ENCODE results near the gene AK4.

AK4 gene

GRCh38 chr1:65256860-65257708, 109.1 kb downstream of the AK4 start:
- no peak for TF ChIP-seq CTCF (IDR thresholded peaks at IDR 0.05; ENCODE audit: poor library complexity, severe bottlenecking)
- Histone ChIP-seq H3K27ac (ENCODE audit: poor library complexity, severe bottlenecking) (no peak overlapping the region), H3K4me1 (ENCODE audit: insufficient read depth, poor library complexity, severe bottlenecking) (peaks cover 5% of the 10 kb centered on the region), H3K4me3 (ENCODE audit: severe bottlenecking) (no peak overlapping the region), H3K36me3 (ENCODE audit: low read depth) (no peaks in the 10 kb centered on the region), H3K27me3 (ENCODE audit: insufficient read depth, poor library complexity, severe bottlenecking) (no peaks in the 10 kb centered on the region), H3K9me3 (ENCODE audit: severe bottlenecking) (no peaks in the 10 kb centered on the region)
- no peak for DNase-seq (ENCODE audit: low spot score)
- no peak for ATAC-seq (ENCODE audit: low read depth)

- H3K36me3 ChIP-seq (ENCODE audit: low read depth): no peaks in the 10 kb centered on the region
- no peak for TF ChIP-seq CTCF (IDR thresholded peaks at IDR 0.05; ENCODE audit: poor library complexity, severe bottlenecking)
- no peak overlapping the region for H3K4me3 ChIP-seq (ENCODE audit: severe bottlenecking)
- peaks cover 5% of the 10 kb centered on the region for H3K4me1 ChIP-seq (ENCODE audit: insufficient read depth, poor library complexity, severe bottlenecking)
- DNase-seq (ENCODE audit: low spot score) (no peak), ATAC-seq (ENCODE audit: low read depth) (no peak)
- no peak overlapping the region for H3K27ac ChIP-seq (ENCODE audit: poor library complexity, severe bottlenecking)
- H3K27me3 ChIP-seq (ENCODE audit: insufficient read depth, poor library complexity, severe bottlenecking): no peaks in the 10 kb centered on the region
- H3K9me3 ChIP-seq (ENCODE audit: severe bottlenecking): no peaks in the 10 kb centered on the region
Measured at GRCh38 chr1:65258106-65258505, 110.1 kb downstream of the AK4 start.

DNA sequence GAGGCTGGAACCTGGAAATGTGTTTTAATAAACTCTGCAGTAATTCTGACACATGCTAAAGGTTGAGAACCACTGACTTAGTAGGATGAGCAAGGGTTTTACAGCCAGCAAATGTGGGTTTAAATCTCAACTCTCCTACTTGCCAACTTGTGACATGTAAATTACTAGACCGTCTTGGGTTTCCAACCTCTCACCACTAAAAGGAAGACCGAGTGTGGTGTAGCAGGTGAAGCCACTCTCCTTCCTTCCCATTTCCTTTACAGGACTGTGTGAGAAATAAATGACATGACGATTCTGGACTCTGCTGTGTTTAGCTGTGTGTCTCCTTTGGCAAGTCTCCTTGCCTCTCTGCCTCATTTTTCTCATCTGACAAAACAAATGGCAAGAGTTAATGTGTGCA, 111.8 kb downstream of the AK4 start:
- no peak for ATAC-seq (ENCODE audit: low read depth)
- no peaks in the 10 kb centered on the region for H3K27me3 ChIP-seq (ENCODE audit: insufficient read depth, poor library complexity, severe bottlenecking)
- DNase-seq (ENCODE audit: low spot score): no peak
- no peak overlapping the region for H3K4me3 ChIP-seq (ENCODE audit: severe bottlenecking)
- no peak overlapping the region for H3K27ac ChIP-seq (ENCODE audit: poor library complexity, severe bottlenecking)
- H3K9me3 ChIP-seq (ENCODE audit: severe bottlenecking): no peaks in the 10 kb centered on the region
- TF ChIP-seq CTCF (IDR thresholded peaks at IDR 0.05; ENCODE audit: poor library complexity, severe bottlenecking): no peak
- no peaks in the 10 kb centered on the region for H3K36me3 ChIP-seq (ENCODE audit: low read depth)
- H3K4me1 ChIP-seq (ENCODE audit: insufficient read depth, poor library complexity, severe bottlenecking): no peaks in the 10 kb centered on the region

- Histone ChIP-seq H3K27ac (ENCODE audit: poor library complexity, severe bottlenecking) (no peak overlapping the region), H3K9me3 (ENCODE audit: severe bottlenecking) (no peaks in the 10 kb centered on the region), H3K27me3 (ENCODE audit: insufficient read depth, poor library complexity, severe bottlenecking) (no peaks in the 10 kb centered on the region), H3K4me3 (ENCODE audit: severe bottlenecking) (no peak overlapping the region), H3K4me1 (ENCODE audit: insufficient read depth, poor library complexity, severe bottlenecking) (no peaks in the 10 kb centered on the region), H3K36me3 (ENCODE audit: low read depth) (no peaks in the 10 kb centered on the region)
- DNase-seq (ENCODE audit: low spot score) (no peak), ATAC-seq (ENCODE audit: low read depth) (peak; percentile 66; the same call in 2 of the 3 replicates)
- no peak for TF ChIP-seq CTCF (IDR thresholded peaks at IDR 0.05; ENCODE audit: poor library complexity, severe bottlenecking)
Measured at GRCh38 chr1:65260851-65261473, 113.0 kb downstream of the AK4 start.

DNA sequence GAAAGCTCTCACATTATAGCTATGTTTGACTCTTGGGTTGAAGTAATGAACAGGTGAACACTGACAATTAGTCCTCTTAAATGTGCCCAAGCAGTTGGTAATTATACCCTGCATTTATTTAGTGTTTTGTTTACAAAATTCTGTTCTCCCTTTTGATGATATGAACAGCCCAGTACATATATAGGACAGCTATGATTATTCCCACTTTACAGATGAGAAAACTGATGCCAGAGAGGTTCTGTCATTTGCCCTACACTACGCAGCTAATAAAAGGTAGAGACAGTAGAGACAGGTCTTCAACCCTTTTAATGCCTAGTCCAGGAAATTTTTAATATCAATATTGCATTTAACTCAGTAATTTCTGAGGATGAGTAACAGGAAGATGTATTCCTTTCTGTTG, 115.3 kb downstream of the AK4 start:
- H3K27ac ChIP-seq (ENCODE audit: poor library complexity, severe bottlenecking): no peak overlapping the region
- no peak overlapping the region for H3K4me3 ChIP-seq (ENCODE audit: severe bottlenecking)
- H3K4me1 ChIP-seq (ENCODE audit: insufficient read depth, poor library complexity, severe bottlenecking): no peaks in the 10 kb centered on the region
- no peaks in the 10 kb centered on the region for H3K36me3 ChIP-seq (ENCODE audit: low read depth)
- no peaks in the 10 kb centered on the region for H3K9me3 ChIP-seq (ENCODE audit: severe bottlenecking)
- no peak for TF ChIP-seq CTCF (IDR thresholded peaks at IDR 0.05; ENCODE audit: poor library complexity, severe bottlenecking)
- ATAC-seq (ENCODE audit: low read depth) (no peak), DNase-seq (ENCODE audit: low spot score) (no peak)
- no peaks in the 10 kb centered on the region for H3K27me3 ChIP-seq (ENCODE audit: insufficient read depth, poor library complexity, severe bottlenecking)

All from RWPE2 (cell line).